Measurements from ENCODE around the gene ZNF629.

ZNF629 gene

DNA sequence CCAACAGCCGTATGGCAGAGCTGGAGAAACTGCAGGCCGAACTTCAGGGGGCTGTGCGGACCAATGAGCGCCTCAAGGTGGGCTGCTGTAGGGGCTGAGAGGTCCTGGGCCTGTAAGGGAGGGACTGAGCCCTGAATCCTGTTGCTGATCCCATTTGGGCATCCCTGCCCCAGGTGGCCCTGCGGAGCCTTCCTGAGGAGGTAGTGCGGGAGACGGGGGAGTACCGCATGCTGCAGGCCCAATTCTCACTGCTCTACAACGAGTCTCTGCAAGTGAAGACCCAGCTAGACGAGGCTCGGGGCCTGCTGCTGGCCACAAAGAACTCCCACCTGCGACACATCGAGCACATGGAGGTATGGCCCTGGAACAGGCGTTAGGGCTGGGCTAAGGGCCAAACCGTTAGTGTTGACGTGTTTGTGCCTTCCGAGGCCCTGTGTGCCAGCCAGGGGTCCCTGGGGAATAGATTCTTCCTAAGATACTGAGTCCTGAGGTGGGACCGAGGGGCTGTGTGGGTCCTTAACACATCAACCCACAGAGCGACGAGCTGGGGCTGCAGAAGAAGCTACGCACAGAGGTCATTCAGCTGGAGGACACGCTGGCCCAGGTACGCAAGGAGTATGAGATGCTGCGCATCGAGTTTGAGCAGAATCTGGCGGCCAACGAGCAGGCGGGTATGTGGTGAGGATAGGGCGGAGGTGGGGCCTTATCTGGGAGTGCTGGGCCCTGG, 20.6 kb downstream of the ZNF629 start:
- DNase-seq = no peak

DNA sequence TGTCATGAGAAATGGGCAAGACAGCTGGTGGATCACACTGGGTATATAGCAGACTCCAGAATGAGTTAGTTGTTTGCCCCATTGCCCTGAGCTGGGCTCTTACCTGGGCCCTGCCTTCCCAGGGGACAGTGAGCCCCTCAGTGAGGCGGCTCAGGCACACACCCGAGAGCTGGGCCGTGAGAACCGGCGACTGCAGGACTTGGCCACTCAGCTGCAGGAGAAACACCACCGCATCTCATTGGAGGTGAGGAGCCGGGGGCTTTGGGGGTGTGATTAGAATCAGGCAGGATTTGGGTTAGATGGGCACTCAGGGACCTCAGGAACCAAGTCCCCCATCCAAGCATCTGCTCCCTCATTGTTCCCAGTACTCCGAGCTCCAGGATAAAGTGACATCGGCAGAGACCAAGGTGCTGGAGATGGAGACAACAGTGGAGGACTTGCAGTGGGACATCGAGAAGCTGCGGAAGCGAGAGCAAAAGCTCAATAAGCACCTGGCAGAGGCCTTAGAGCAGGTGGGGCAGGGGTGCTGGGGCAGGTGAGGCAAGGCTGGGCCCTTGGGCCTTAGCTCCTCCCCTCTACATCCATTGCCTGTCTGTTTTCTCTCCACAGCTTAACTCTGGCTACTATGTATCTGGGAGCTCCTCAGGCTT, 22.1 kb downstream of the ZNF629 start:
- no peak for DNase-seq

DNA sequence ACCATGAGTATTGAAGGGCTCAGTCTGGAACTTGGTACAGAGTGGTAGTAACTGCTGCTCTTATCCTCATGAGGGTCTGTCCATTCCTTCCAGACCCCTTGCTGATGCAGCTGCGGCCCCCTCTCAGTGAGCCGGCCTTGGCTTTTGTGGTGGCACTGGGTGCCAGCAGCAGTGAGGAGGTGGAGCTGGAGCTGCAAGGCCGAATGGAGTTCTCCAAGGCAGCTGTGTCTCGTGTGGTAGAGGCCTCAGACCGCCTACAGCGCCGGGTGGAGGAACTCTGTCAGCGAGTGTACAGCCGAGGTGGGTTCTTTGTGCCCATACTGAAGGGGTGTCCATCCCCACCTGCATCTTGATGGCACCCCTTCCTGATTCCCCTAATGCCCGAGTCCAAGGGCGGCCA, 22.9 kb downstream of the ZNF629 start:
- no peak for DNase-seq

DNA sequence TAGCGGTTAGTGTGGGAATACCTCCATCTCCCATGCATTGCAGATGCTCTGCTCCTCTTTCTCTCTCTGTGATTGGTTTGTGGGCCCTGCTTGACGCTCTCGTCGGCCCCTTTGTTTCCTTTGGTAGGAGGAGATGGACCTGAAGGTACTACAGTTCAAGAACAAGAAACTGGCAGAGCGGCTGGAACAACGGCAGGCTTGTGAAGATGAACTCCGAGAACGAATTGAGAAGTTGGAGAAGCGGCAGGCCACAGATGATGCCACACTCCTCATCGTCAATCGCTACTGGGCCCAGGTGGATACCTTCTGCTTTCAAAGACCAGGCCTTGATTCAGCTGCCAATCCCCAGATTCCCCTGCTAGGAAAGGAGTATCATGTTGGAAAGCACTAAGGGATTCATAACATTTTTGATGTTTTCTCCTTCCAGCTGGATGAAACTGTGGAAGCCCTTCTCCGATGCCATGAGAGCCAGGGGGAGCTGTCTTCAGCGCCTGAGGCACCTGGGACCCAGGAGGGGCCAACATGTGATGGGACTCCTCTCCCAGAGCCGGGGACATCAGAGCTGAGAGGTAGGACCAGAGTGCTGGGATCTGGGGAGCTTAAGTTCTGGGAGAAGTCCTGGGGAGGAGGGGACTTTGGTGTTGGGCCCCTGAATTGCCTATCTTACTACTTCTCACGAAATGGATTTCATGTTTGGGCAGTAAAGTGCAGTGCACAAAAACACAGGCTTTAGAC, 23.8 kb downstream of the ZNF629 start:
- no peak for DNase-seq

DNA sequence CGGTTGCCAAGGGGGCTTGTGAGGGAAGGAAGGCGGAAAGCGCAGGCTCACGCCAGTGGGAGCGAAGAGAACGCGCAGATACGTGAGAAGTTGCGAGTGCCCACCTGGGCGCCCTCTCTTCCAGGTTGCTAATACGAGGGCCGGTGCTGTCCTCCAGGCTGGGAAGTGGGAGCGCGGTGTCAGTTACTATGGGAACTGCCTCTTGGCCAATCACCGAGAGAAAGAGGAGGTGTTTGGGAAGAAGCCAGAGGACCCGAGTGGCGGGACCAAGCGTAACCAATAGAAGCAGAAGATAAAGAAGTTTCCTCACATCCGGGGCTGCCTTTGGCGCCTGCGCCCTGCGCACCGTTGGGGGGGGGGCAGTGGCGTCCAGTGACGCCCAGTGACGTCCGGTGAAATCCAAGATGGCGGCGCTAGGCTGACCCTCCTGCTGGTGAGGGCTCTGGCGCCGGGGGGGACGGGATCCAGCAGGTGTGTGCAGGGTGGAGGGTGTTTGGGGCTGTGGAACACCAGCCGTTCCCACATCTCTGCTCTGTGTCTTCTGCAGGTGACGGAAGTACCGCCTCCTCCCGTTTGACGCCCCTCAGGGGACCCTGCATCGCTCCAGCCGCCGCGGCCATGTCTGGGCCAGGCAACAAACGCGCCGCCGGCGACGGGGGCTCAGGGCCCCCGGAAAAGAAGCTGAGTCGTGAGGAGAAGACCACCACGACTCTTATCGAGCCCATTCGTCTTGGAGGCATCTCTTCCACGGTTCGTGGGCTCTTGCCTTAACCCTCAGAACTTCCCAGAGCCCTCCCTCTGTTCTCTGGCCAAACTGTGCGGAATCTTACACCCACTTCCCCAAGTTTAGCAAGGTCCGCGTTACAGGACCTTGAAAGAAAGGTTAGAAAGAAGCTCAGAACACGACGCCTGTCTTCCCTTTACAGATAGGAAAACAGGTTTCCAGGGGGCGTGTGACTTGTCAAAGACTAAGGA, 24.8 kb downstream of the ZNF629 start, which contains the start of the genes CFAP119 and RNF40:
CFAP119 (minus strand) TSS at position 135 of the 975 bp plus-strand sequence. CDS start 314 bp downstream, outside the sequence.
RNF40 (plus strand) TSS at position 395 of the 975 bp plus-strand sequence; CDS start at position 619, 224 bp downstream.
- peak; percentile 99 for DNase-seq

DNA sequence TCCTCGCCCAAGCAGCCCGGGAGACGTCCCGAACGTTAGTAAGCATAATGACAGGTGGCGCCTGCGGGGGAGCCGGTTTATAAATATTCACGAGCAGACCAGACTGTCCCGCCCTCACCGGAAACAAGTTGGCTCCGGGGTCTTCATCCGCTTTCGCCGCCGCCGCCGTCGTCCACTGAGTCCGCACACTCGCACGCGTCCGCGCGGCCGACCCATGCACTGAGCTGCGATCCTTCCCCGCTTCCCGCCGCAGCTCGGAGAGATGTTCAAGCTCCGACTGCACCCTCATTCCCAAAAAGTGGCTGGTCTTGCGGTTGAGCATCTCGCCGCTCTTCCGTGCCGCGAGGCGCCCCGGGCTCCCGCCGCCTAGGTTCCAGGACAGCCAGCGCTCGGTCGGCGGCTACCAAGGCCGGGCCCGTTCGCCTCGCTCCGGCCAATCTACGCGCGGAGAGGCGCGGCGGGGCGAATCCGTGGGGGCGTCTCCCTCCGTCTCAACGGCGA, 25.5 kb downstream of the ZNF629 start:
- peak; percentile 81 for DNase-seq

DNA sequence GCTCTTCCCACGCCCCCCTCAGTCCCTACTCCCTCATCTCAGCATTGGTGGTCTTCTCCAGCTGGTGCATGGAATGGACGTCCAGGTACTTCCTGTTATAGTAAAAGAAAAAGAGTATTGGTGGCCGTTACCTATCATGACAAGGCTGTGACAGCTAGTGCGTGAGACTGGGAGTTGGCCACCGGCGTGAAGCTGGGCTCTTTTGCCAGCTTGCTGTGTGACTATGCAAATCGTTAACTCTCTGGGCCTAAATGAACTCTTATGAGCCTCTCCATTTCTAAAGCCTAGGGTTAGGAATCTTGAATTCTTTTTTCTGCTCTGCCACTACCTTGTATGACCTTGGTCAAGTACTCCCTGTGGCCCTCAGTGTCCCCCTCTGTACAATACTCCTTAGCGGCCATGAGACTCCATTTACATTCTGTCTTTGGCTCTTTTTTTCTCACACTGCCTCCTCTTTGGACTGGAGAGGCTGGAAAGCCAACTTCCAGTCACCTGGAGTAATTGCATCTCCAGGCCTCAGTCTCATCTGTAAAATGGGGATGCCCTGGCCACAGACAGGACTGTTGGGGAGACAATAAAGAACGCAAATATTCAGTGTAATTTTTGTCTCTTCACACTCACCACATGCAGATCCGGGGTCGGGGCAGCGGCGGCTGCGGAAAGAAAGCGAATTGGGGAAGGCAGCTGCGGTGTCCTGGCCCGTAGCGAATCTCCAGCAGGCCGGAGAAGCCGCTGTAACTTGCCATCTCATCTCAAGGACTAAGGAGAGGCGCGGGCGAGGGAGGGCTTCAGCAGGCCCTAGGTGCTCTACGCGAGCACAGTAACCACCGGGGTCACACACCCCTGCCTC, 26.2 kb downstream of the ZNF629 start:
- no peak for DNase-seq

DNA sequence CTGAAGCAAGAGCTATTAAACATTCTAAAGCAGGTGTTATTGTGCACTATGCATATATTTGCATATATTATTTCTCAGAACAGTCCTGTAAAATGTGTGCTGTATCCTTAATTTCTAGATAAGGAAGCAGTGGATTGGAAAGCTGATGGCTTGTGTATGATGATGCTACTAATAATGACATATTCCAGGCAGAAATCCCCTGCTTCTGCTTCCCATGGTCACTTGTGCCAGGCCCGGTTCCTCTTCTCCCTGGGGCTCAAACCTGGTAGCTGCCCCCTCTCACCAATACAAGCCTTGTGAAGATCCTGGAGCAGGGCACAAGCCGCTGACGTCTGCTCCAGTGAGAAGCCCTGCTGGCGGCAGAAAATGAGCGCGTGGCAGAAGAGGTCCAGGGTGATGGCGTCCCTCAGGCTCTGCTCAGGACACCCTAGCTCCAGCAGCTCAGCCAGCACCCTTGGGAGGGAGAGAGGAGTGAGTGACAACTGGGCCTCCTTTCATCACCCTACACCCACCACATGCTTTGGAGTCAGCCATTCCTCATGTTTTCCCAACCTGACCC, 26.9 kb downstream of the ZNF629 start:
- DNase-seq = no peak

DNA sequence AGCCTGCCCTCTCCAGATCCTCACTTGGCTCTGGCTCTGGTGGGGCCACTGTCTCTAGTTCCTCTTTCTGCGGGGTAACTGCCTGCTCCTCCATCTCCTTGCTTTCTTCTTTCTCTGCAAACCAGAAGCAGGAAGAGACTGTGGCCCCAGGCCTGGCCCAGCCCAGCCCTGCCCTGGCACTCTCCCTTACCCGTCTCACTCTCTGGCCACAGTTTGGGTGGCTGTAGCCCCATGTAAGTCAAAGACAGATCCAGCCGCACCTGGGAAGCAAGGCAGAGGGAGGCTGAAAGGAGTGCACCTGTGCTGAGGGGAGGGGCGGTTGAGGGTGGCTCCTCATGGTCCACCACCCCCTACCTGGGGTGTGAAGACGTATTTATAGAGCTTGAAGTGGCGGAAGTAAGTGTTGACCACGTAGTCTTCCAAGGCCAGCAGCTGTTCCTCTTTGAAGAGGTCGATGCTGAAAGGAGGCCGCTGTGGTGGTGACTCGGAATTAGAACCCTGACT, 28.0 kb downstream of the ZNF629 start:
- DNase-seq = no peak

DNA sequence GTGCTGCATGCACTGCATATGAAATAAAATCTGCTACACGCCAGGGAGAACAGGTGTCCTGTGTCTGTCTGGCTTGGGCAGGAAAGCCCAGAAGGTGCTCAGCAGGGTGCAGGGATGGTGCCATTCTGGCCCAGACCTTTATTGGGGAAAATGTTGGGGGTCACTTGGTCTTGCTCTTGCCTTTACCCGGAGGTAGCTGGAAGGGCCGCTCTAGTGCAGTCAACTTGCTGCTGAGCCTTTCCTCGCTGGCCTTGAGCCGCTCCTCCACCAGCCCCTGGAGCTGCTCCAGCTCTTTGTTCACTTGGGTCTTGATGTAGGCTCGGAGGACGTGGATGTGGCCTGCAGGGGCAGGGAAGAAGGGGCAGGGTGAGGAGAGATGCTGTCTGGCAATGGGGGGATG, 29.7 kb downstream of the ZNF629 start:
- DNase-seq = no peak

DNA sequence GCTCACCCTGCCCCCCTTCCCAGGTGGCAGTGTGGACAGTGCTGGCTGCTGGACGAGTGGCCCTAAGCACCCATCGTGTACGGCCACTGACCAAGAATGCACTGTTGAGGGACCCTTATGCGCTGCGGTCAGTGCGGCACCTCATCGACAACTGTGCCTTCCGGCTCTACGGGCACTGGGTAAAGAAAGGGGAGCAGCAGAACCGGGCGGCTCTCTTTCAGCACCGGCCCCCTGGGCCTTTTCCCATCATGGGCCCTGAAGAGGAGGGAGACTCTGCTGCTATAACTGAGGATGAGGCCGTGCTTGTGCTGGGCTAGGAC, 30.3 kb downstream of the ZNF629 start:
- no peak for DNase-seq

DNA sequence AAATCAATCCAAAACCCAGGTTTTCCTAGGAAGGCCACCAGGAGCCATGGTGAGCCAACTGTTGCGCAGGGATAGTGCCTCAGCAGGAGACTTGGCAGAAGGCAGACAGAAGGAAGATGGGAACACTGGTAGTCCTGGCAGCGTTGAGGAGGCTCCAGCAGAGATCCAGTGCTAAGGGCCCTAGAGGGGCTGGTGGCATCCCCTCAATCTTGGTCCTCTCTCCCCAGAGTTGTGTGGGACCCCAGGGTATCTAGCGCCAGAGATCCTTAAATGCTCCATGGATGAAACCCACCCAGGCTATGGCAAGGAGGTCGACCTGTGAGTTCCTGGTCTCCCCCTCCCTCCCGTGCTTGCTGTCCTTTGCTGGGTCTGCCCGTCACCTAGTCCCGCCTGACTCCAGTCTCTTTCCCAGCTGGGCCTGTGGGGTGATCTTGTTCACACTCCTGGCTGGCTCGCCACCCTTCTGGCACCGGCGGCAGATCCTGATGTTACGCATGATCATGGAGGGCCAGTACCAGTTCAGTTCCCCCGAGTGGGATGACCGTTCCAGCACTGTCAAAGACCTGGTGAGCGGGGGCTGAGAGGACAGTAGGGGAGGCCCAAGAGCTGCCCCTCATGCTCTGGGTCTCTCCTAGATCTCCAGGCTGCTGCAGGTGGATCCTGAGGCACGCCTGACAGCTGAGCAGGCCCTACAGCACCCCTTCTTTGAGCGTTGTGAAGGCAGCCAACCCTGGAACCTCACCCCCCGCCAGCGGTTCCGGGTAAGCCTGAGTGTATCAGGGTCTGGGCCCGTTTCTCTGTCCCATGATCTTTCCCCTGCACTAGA, 30.8 kb downstream of the ZNF629 start:
- DNase-seq = no peak

DNA sequence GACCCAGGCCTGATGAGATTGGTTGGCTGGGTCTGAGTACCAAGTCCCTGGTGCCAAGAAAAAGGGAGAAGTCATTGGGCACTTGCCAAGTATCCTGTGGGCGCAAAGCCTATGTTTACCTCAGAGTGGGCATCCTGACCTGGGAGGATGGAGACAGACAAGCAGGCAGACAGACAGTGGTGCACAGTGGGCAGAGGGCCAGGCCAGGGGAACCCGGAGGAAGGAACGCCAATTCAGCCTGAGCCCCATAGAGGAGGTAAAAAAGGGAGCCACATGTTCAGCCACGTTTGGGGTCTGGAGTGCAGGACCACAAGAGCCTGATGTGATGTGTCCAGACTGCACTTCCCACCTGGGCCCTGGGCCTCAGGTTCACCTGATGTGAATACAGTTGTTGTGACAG, 33.4 kb downstream of the ZNF629 start:
- no peak for DNase-seq

DNA sequence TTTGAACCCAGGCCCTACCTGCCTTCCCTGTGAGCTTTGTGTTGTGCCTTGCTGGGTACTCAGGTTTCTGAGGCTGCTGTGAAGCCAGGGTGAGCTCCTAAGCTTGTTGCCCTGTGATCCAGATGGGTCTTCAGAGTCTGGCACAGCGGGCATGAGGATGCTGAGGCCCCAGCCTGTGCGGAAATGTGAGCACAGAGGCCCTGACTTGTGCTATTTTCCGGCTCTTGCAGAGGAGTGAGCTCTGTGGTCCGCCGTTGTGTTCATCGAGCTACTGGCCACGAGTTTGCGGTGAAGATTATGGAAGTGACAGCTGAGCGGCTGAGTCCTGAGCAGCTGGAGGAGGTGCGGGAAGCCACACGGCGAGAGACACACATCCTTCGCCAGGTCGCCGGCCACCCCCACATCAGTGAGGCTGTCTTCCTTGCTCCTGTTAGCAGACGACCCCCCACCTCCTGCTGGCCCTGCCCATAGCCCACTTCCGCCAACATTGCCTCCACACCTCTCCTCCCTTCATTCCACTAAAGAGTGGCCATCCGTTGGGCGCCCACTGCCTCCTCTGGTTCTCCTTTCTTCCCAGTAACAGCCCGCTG, 36.0 kb downstream of the ZNF629 start:
- DNase-seq = no peak

DNA sequence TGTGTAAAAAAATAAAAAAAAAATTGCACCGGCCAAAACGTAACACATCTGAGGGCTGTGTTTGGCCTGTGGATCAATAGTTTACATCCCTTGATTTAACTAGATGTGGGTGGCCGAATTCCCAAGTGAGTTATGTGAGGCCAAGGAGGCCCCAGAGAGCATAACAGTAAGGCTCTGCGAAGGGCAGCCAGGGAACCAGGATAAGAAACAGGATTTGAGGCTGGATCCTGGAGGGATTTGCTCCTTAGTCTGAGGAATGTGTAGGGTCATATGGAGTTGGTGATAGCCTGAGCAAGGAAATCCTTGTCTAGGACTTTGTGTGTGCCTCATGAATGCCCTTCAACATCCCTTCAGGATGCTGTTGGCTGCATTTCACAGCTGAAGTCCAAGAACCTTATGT, 36.8 kb downstream of the ZNF629 start:
- DNase-seq = no peak

DNA sequence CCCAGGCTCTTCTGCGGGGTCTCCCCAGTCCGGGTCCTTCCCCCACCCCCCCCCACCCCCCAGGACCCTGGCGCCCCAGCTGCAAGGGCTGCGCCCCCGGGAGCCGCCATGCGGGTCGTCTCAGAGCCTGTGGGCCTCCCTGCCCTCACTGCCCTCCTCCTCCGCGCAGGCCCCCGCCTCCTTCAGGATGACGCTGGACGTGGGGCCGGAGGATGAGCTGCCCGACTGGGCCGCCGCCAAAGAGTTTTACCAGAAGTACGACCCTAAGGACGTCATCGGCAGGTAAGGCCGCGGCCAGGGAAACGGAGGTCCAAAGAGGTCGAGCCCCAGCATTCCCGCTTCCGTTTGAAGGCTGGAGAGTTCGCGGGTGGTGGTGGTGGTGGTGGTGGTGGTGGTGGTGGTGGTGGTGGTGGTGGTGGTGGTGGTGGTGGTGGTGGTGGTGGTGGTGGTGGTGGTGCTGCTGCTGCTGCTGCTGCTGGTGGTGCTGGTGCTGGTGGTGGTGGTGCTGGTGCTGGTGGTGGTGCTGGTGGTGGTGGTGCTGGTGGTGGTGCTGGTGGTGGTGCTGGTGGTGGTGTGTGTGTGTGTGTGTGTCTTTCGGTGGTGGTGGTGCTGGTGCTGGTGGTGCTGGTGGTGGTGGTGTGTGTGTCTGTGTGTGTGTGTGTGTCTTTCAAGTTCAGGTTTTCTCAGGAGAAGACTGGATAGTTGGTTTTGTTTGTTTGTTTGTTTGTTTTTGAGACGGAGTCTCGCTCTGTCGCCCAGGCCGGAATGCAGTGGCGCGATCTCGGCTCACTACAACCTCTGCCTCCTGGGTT, 38.2 kb downstream of the ZNF629 start:
- DNase-seq = peak; percentile 48

DNA sequence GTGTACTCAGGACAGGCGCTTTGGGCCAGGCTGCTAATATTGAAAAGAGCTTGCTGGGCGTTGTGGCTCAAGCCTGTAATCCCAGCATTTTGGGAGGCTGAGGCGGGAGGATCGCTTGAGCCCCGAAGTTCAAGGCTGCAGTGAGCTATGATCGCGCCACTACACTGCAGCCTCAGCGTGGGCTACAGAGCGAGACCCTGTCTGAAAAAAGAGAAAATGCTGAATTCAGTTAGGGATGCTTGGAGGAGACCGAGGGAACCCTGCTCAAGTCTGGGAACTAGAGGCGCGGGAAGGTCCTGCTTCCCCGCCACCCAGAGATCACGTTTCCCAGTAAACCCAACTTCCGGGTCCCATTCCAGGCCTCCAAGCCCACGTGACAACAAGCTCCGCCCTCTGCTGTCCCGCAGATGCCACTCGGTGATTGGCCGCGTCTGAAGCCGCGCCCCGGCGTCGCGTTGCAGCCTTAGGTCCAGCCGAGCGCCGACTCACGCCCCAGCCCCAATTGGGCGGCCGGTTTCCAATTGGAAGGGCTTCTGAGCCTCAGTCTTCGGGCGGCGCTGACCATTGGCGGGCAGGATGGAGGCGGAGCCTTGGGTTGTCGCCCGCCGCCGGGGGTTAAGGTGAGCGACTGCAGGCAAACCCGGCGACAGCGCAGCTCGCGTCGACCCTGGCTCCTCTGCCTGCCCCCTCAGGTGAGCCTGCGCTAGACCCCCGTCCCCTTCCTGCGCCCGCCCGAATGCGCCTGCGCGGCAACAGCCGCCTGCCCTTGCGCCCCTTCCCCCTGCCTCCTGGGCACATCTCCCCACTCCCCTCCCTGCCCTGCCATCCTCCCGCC, 39.0 kb downstream of the ZNF629 start, which contains the start of gene PHKG2:
PHKG2 (plus strand) TSS at position 627 of the 835 bp plus-strand sequence. CDS start 396 bp downstream, outside the sequence.
- peak; percentile 99 for DNase-seq

DNA sequence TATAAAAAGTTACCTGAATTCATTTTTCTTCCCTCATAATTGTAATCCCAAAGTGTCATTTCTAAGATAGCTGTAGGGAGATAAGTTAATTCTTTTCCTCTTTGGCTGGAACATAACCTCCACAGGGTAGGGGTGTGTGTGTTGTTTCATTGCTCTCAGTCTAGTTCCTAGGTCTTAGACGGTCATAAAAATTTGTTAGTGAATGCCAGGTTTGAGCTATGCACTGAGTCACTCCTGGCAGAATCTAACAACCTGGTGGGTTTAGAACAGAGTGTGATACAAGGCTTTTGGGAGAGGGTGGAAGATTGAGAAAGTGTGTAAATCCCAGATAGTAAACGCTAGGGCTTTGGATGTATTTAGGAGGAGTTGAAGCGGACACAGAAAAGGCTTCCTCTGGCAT, 39.7 kb downstream of the ZNF629 start:
- DNase-seq = no peak
